Upper lobe of left lung (tissue), 6 donors: ENCODE data around the gene PARD3B. TPM values are rescaled to one million over a fixed set of nuclear protein-coding genes. Genes with fewer than 3 reads are reported as not detected.

Source experiments
- ATAC-seq, 2 donors: fragments of 200-7000 bp; cut with Tn5 transposase; one replicate each; pipeline ENCODE4 v1.9.1; 2022; ENCODE audit warnings: mild to moderate bottlenecking in 2 of 2, moderate library complexity in 2 of 2; ENCODE audit not compliant: low FRiP score in 2 of 2
- DNase-seq, 2 donors: peaks; one replicate each; pipeline ENCODE4 v3.0.0-alpha.2; 2019 to 2020
- H3K27ac ChIP-seq, 4 donors: fragments of 200-600 bp; sonication (generic); one replicate each; pipeline ENCODE4 v1.5.1; 2016 to 2019
- H3K27me3 ChIP-seq, 4 donors: fragments of 200-600 bp; sonication (generic); one replicate each; pipeline ENCODE4 v1.5.1; 2017 to 2019
- H3K36me3 ChIP-seq, 4 donors: fragments of 200-600 bp; sonication (generic); one replicate each; pipeline ENCODE4 v1.5.1; 2016 to 2019
- H3K4me1 ChIP-seq, 4 donors: fragments of 200-600 bp; sonication (generic); one replicate each; pipeline ENCODE4 v1.5.1; 2018 to 2019
- H3K4me3 ChIP-seq, 4 donors: fragments of 200-600 bp; sonication (generic); one replicate each; pipeline ENCODE4 v1.5.1; 2017 to 2019; ENCODE audit warnings: mild to moderate bottlenecking in 2 of 4, moderate library complexity in 1 of 4
- H3K9me3 ChIP-seq, 4 donors: fragments of 200-600 bp; sonication (generic); one replicate each; pipeline ENCODE4 v1.5.1; 2018 to 2019
- EP300 ChIP-seq, 4 donors: sonication (generic); formaldehyde crosslinking; IDR thresholded peaks; one replicate each; pipeline ENCODE4 v1.5.1; 2017; ENCODE audit warnings: antibody characterized with exemption in 4 of 4, control low read depth in 2 of 4
- POLR2A ChIP-seq, 4 donors: fragments of 450-650 bp; IDR thresholded peaks; one replicate each; pipeline ENCODE4 v1.5.1; 2016 to 2017; ENCODE audit warnings: antibody characterized with exemption in 4 of 4, mild to moderate bottlenecking in 2 of 4
- POLR2AphosphoS5 ChIP-seq, 2 donors: sonication (generic); formaldehyde crosslinking; IDR thresholded peaks; one replicate each; pipeline ENCODE4 v1.5.1; 2017; ENCODE audit warnings: antibody characterized with exemption in 2 of 2
- WGBS, 2 donors: methylation state at CpG; one replicate each; pipeline ENCODE4 v1.1.5; 2017 to 2018; 5-methylcytosine and 5-hydroxymethylcytosine counted together
- total RNA-seq, 6 donors: library from RNA; depleted of rRNA in 4 of 6; stranded (reverse); fragments of >200 nt in 4 of 6; gene quantifications; one replicate each; pipeline versions ENCODE4 v1.1.0 to v1.2.1, GENCODE V29; 2016 to 2021
- TF ChIP-seq, protein P1 (sequence below), 6 experiments: fragments of 450-650 bp in 4 of 6; fragments of 200-600 bp in 2 of 6; sonication (generic) in 2 of 6; IDR thresholded peaks; one replicate each; pipeline ENCODE4 v1.5.1; 2016 to 2019; ENCODE audit warnings: antibody characterized with exemption in 6 of 6
- donor health status: DM: no; HTN: no; CAD: no; lungs with moderate emphysema.
- donor health status: DM: no; HTN: yes; CAD: no; lungs with severe emphysema.

The PARD3B gene
- total RNA-seq, 6 donors from 2014 or later, result 17.8 to 44.9 (median 24.2) TPM

DNA sequence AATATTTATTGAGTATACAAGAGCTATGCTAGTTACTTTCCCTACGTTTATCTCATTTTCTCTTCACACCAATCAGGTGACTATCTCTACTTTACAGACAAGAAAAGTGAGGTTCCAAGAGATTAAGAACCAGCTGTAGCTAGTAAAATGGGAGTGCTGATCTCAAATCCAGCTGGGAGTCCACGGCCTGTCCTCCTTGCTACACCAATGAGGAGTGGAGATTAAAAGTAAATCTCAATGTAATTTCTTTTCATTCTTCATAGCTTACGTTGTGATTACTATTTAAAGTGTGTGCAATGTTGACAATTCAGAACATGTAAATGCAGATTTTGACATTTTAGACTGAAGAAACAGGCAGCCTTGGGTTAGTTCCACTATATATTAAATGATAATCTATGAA is 1083.1 kb downstream of the PARD3B start:
- Histone ChIP-seq H3K36me3 (no peaks in the 10 kb centered on the region), H3K27ac (no peak overlapping the region), H3K27me3 (no peaks in the 10 kb centered on the region), H3K9me3 (no peaks in the 10 kb centered on the region), H3K4me3 (no peak overlapping the region), H3K4me1 (no peaks in the 10 kb centered on the region)
- ATAC-seq (no peak), DNase-seq (no peak)
- TF ChIP-seq, protein P1, sequence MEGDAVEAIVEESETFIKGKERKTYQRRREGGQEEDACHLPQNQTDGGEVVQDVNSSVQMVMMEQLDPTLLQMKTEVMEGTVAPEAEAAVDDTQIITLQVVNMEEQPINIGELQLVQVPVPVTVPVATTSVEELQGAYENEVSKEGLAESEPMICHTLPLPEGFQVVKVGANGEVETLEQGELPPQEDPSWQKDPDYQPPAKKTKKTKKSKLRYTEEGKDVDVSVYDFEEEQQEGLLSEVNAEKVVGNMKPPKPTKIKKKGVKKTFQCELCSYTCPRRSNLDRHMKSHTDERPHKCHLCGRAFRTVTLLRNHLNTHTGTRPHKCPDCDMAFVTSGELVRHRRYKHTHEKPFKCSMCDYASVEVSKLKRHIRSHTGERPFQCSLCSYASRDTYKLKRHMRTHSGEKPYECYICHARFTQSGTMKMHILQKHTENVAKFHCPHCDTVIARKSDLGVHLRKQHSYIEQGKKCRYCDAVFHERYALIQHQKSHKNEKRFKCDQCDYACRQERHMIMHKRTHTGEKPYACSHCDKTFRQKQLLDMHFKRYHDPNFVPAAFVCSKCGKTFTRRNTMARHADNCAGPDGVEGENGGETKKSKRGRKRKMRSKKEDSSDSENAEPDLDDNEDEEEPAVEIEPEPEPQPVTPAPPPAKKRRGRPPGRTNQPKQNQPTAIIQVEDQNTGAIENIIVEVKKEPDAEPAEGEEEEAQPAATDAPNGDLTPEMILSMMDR (IDR thresholded peaks at IDR 0.05), result no peak
- no peak for TF ChIP-seq POLR2A (IDR thresholded peaks at IDR 0.05)
- TF ChIP-seq EP300 (IDR thresholded peaks at IDR 0.05), result no peak
- TF ChIP-seq POLR2AphosphoS5 (IDR thresholded peaks at IDR 0.05), result no peak
- 88 to 90% methylated on average over 3 of the region's 3 CpGs for WGBS, 2 donors

DNA sequence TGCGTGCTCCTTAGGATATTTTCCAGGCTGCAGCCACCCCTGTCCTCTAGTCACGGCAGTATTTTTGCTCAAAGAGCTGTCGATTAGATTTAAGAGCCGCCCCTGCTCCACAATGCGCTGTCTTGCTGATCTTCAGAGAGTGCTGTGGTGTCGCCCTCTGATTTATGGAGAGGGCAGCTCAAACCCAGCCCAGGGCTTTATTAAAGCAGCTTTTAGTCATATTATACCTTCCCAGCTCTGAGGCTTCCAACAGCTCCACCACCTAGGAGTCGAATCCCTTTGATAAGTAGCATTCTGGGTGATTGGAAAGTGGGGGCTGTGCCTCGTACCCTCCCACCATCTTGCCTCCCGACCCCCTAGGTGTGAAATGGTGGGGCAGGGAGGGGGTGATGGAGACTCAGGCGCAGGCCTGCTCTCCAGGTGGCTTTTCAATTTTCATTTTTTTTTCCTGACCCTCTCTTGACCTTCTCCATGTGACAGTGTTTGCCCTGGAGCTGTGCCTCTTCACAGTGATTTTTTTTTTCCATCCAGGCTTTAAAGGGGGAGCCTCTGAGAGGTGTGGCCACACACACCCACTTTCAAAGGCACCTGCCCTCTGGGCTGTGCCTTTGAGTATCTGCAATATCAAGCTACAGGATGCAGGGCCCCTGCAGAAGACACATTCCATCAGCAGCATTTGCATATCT is 1084.0 kb downstream of the PARD3B start:
- DNase-seq (no peak), ATAC-seq (no peak)
- no peak for TF ChIP-seq EP300 (IDR thresholded peaks at IDR 0.05)
- TF ChIP-seq POLR2A (IDR thresholded peaks at IDR 0.05), result no peak
- no peak for TF ChIP-seq POLR2AphosphoS5 (IDR thresholded peaks at IDR 0.05)
- TF ChIP-seq, protein P1 (IDR thresholded peaks at IDR 0.05), result no peak
- H3K9me3 ChIP-seq, result no peaks in the 10 kb centered on the region
- no peaks in the 10 kb centered on the region for H3K36me3 ChIP-seq
- 77 to 82% methylated on average over 10 of the region's 10 CpGs for WGBS, 2 donors
- H3K4me3 ChIP-seq, result no peak overlapping the region
- no peaks in the 10 kb centered on the region for H3K27me3 ChIP-seq
- H3K27ac ChIP-seq, result no peak overlapping the region
- H3K4me1 ChIP-seq, result no peaks in the 10 kb centered on the region

DNA sequence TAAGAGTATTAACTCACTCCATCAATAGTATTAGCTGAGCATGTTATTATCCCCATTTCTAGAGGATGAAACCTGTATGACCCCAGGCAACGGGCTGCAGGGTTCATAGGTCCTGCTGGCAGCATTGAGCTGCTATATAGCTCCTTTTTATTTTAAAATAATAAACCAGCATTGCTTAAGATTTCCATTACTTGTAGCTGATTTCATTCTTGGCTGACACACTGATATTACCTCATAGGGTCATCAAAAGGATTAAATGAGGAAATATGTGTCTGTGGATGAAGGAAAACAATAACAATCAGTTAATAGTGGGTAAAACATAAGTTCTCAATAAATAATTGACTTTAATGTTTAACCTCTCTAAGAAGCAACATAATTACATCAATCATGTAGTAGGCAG is 1088.7 kb downstream of the PARD3B start:
- Histone ChIP-seq H3K4me1 (peaks cover 0 to 3% (median 0%) of the 10 kb centered on the region in 4 donors), H3K36me3 (no peaks in the 10 kb centered on the region), H3K4me3 (no peak overlapping the region), H3K27me3 (no peaks in the 10 kb centered on the region), H3K27ac (no peak overlapping the region), H3K9me3 (no peaks in the 10 kb centered on the region)
- ATAC-seq (peak in 1 of 2 donors; percentile 61), DNase-seq (no peak)
- WGBS, 2 donors, result 77 to 79% methylated on average over 1 of the region's 1 CpG
- TF ChIP-seq POLR2A (IDR thresholded peaks at IDR 0.05) (no peak), EP300 (IDR thresholded peaks at IDR 0.05) (no peak), POLR2AphosphoS5 (IDR thresholded peaks at IDR 0.05) (no peak)
- TF ChIP-seq, protein P1 (IDR thresholded peaks at IDR 0.05), result no peak

DNA sequence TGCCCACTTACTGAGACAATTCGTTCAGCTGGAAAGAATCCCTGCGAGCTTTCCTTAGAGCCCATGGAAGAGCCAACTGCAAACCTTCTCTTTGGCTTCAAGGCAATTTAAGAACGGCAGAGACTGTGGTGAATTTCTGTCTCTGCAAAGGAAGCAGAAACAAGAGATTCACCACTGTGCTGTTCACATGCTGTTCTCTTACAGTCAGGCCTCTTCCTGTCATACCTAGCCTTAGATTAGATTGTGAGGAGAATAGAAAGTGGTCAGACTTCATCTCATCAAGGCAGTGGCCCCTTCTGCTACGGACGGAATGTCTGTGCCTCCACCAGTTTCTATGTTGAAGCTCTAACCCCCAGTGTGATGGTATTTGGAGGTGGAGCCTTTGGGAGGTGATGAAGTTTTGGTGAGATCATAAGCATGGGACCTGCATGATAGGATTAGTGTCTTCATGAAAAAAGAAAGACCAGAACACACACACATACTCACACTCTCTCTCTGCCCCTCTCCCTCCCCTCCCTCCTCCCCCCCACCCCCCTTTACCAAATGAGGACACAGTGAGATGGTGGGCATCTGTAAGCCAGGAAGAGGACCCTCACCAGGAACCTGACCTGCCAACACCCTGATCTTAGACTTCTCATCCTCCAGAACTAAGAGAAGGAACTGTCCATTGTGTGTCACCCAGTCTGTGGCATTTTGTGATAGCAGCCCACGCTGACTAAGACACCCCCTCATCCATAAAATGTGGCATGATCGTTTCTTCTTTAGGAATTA is 1091.5 kb downstream of the PARD3B start:
- WGBS, 2 donors, result 72 to 74% methylated on average over 7 of the region's 7 CpGs
- Histone ChIP-seq H3K4me1 (peaks cover 0 to 3% (median 0%) of the 10 kb centered on the region in 4 donors), H3K4me3 (no peak overlapping the region), H3K27ac (no peak overlapping the region), H3K36me3 (no peaks in the 10 kb centered on the region), H3K27me3 (no peaks in the 10 kb centered on the region), H3K9me3 (peaks cover 0 to 4% (median 0%) of the 10 kb centered on the region in 4 donors)
- ATAC-seq (no peak), DNase-seq (no peak)
- TF ChIP-seq POLR2AphosphoS5 (IDR thresholded peaks at IDR 0.05) (no peak), EP300 (IDR thresholded peaks at IDR 0.05) (no peak), POLR2A (IDR thresholded peaks at IDR 0.05) (no peak)
- TF ChIP-seq, protein P1 (IDR thresholded peaks at IDR 0.05), result no peak
